ENCODE results near the gene OR8D1. TPM values are rescaled to one million over a fixed set of nuclear protein-coding genes. Genes with fewer than 3 reads are reported as not detected.

OR8D1 gene
- total RNA-seq, 1 donor from 2014 or later: not detected

GRCh38 chr11:124296016-124296415, 17.7 kb downstream of the OR8D1 start:
- H3K36me3 Mint-ChIP-seq: no peaks in the 10 kb centered on the region
- no peaks in the 10 kb centered on the region for H3K4me1 Mint-ChIP-seq (ENCODE audit: unreplicated experiment)
- H3K4me3 Mint-ChIP-seq: no peak overlapping the region
- no peak for DNase-seq (ENCODE audit: extremely low spot score, unreplicated experiment)
- no peaks in the 10 kb centered on the region for H3K27me3 Mint-ChIP-seq
- H3K9me3 Mint-ChIP-seq: no peaks in the 10 kb centered on the region
- TF ChIP-seq CTCF (conservative IDR thresholded peaks at IDR 0.05): no peak
- H3K27ac Mint-ChIP-seq: no peak overlapping the region

DNA sequence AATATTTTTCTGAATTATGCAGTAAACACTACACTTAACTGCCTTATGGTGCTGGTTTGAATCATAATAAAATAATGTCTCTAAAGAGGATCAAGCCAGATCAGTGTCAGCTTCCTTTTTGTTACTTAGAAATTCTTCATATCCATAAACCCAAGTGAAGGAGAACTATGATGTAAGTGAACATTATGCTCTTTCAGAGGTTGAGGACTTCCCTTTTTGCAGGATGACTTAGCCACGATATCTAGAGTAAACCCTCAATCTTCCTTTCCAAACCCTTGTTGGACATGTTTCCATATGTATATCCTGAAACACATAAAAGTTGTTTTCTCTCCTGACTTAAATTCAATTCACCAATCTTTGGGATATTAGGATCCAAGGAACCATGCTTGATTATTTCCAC, 19.1 kb downstream of the OR8D1 start:
- no peaks in the 10 kb centered on the region for H3K9me3 Mint-ChIP-seq
- no peak overlapping the region for H3K27ac Mint-ChIP-seq
- H3K27me3 Mint-ChIP-seq: no peaks in the 10 kb centered on the region
- H3K4me3 Mint-ChIP-seq: no peak overlapping the region
- TF ChIP-seq CTCF (conservative IDR thresholded peaks at IDR 0.05): no peak
- no peak for DNase-seq (ENCODE audit: extremely low spot score, unreplicated experiment)
- H3K4me1 Mint-ChIP-seq (ENCODE audit: unreplicated experiment): no peaks in the 10 kb centered on the region
- H3K36me3 Mint-ChIP-seq: no peaks in the 10 kb centered on the region

GRCh38 chr11:124285610-124286344, 28.0 kb downstream of the OR8D1 start:
- H3K4me3 Mint-ChIP-seq: no peak overlapping the region
- H3K36me3 Mint-ChIP-seq: no peaks in the 10 kb centered on the region
- H3K4me1 Mint-ChIP-seq (ENCODE audit: unreplicated experiment): no peaks in the 10 kb centered on the region
- TF ChIP-seq CTCF (conservative IDR thresholded peaks at IDR 0.05): no peak
- H3K27ac Mint-ChIP-seq: no peak overlapping the region
- no peaks in the 10 kb centered on the region for H3K27me3 Mint-ChIP-seq
- no peak for DNase-seq (ENCODE audit: extremely low spot score, unreplicated experiment)
- H3K9me3 Mint-ChIP-seq: peaks cover 9% of the 10 kb centered on the region

DNA sequence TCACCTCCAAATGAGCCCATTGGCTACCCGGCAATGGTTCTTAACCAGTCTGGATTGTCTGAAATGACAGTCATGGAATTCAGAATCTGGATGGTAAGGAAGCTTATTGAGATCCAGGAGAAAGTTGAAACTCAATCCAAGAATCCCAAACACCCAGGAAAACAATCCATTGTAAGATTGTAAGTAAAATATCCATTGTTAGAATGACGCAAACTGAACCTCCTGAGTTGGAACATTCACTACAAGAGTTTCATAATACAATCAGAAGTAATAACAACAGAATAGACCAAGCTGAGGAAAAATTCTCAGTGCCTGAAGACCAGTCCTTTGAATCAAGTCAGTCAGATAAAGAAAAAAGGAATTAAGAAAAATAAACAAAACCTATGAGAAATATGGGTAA, 35.5 kb downstream of the OR8D1 start:
- H3K36me3 Mint-ChIP-seq: no peaks in the 10 kb centered on the region
- H3K4me1 Mint-ChIP-seq (ENCODE audit: unreplicated experiment): no peaks in the 10 kb centered on the region
- no peak overlapping the region for H3K4me3 Mint-ChIP-seq
- H3K9me3 Mint-ChIP-seq: peaks cover 15% of the 10 kb centered on the region
- H3K27ac Mint-ChIP-seq: no peak overlapping the region
- no peak for TF ChIP-seq CTCF (conservative IDR thresholded peaks at IDR 0.05)
- no peaks in the 10 kb centered on the region for H3K27me3 Mint-ChIP-seq
- no peak for DNase-seq (ENCODE audit: extremely low spot score, unreplicated experiment)

DNA sequence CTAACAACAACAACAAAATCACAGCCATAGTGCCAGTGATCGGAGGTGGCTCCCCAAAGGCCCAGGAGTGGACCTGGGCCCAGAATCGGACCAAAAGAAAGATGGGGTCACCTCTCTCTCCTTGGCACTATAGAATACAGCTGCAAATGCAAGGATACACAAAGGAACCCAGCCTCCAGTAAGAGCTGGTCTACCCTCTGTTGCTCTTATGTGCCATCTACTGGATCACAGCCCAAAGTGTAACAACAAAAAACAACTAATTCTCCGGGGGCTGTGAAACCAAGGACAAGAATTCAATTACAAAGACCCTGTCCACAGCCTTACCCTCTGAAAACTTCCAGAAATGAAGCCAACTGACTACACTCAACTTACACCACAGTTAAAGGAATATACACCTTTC, 35.9 kb downstream of the OR8D1 start:
- H3K27me3 Mint-ChIP-seq: no peaks in the 10 kb centered on the region
- H3K36me3 Mint-ChIP-seq: no peaks in the 10 kb centered on the region
- DNase-seq (ENCODE audit: extremely low spot score, unreplicated experiment): no peak
- H3K9me3 Mint-ChIP-seq: peaks cover 15% of the 10 kb centered on the region
- H3K4me3 Mint-ChIP-seq: no peak overlapping the region
- H3K27ac Mint-ChIP-seq: no peak overlapping the region
- no peaks in the 10 kb centered on the region for H3K4me1 Mint-ChIP-seq (ENCODE audit: unreplicated experiment)
- peak; percentile 32 for TF ChIP-seq CTCF (conservative IDR thresholded peaks at IDR 0.05)

All from type B pancreatic cell (in vitro differentiated cells).